D721Med (cell line): ENCODE results near the gene ANXA3.

ENCODE experiments used
- DNase-seq: peaks from one replicate; pipeline ENCODE4 v3.0.0; 2011; ENCODE audit warnings: low spot score; ENCODE audit not compliant: insufficient read length
- FAIRE-seq: peaks from 2 replicates; lab custom pipeline; 2011; peaks lifted over from hg19 to GRCh38; lab: Jason Lieb, UNC
- TF ChIP-seq, protein P1 (sequence below): IDR thresholded peaks from 2 replicates; pipeline ENCODE4 v1.5.1; 2012; ENCODE audit warnings: mild to moderate bottlenecking, control low read depth; ENCODE audit not compliant: insufficient read depth; ENCODE audit errors: missing control alignments

ANXA3 gene

DNA sequence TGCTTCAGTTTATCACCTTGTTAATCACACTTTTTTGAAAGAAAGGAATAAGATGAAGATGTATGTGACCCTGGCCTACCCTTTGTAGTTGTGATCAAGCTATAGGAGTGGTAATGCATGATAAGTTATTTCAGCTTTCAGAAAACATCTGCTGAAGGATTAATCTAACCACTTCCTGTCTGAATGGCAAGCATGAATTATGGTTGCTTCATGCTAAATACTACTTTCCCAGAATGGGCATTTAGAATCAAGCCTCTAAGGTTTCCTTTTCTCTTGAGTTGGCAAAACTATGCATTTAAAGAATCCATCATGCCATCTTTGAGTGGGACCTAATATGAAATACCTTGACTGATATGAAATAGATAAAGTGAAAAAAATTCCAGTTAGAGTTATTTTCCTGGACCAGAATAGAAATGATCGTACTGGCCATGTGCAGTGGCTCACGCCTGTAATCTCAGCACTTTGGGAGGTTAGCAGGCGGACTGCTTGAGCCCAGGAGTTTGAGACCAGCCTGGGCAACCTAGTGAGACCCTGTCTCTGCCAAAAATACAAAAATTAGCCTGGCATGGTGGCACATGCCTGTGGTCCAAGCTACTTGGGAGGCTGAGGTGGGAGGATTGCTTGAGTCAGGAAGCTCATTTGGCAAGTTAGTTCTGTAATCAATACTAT, 59.1 kb downstream of the ANXA3 start:
- no peak for DNase-seq
- TF ChIP-seq, protein P1, sequence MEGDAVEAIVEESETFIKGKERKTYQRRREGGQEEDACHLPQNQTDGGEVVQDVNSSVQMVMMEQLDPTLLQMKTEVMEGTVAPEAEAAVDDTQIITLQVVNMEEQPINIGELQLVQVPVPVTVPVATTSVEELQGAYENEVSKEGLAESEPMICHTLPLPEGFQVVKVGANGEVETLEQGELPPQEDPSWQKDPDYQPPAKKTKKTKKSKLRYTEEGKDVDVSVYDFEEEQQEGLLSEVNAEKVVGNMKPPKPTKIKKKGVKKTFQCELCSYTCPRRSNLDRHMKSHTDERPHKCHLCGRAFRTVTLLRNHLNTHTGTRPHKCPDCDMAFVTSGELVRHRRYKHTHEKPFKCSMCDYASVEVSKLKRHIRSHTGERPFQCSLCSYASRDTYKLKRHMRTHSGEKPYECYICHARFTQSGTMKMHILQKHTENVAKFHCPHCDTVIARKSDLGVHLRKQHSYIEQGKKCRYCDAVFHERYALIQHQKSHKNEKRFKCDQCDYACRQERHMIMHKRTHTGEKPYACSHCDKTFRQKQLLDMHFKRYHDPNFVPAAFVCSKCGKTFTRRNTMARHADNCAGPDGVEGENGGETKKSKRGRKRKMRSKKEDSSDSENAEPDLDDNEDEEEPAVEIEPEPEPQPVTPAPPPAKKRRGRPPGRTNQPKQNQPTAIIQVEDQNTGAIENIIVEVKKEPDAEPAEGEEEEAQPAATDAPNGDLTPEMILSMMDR: no peak
- no peak for FAIRE-seq

DNA sequence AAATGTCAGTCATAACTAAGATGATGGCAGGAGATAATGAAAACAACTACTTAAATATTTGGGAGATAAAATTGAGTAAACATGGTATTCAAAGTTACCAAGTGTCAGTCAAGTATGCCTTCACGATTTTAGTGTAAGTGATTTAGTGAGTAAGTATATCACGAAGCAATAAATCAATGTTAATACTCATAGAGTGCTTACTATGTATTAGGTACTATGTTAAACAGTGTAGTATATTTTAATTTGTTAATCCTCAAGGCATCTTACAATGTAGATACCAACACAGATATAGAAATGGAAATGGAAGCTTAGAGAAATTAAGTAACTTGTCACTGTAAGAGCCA, 59.6 kb downstream of the ANXA3 start:
- no peak for DNase-seq
- TF ChIP-seq, protein P1: no peak
- FAIRE-seq: no peak

DNA sequence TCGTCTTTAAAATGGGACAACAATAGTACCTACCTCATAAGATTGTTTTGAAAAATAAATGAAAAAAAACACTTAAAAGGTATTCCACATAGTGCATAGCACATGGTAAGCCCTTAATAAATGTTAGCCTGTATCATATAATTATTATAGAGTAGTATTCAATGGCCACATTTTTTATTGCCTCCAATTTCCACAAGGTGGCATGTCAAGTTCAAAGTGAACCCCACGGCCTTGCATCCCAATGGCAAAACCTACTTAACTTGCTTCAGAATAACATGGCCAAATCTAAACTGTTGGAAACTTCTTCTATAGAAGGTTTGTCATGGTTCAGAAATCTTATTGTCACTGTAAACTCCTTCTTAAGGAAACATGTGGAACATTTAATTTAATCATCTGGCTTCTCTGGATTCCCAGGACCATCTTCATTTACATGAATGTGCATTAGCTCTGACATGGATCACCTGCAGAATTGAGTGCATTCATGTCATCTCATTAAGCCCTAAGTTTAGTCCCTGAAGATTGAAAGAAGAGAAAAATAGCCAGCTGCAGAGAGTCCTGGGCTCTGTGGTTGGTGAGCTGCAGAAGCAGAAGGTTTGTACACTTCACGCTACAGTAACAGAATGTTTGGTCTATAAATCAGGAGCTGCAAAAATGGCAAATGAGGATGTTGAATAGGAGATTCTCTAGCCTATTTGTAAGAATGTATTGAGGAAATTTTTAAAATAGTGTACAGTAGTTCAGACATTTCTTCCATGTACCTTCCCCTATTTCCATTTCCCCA, 61.0 kb downstream of the ANXA3 start:
- TF ChIP-seq, protein P1: peak; percentile 53
- no peak for FAIRE-seq
- no peak for DNase-seq

DNA sequence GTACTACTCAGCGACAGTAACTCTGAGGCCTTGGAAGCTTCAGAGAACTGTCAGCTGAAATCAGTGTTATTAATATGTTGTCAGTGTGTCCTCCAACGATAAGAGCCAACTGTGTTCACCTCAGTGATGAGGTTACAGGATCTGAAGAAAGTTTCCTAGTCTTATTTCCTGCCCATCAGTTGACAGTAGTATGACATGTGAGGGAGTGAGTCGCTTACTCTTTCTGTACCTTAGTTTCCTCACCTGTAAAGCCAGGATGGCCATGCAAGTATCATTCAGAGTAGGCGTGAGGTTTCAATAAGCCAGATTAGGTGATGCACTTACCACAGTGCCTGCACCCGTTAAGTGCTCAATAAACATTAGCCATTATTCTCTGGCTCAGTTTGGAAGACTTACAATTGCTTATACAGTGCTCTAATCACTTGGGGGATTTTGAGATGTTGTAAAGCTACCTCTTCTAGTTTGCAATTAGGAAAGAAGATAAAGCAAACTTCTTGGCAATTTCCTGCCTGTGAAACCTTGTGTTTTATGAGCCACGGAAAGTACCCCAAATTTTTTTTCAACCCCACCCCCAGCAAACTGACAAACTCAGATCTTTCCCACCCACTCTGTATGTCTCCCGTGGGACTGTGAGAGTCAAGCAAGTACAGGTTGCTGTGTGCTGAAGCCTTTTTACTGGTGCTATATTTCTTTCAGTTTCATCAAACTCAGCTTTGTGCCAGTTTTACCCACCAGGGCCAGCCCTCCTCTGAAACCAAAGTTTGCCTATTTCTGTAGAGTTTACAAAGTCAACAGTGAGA, 62.2 kb downstream of the ANXA3 start:
- FAIRE-seq (no peak), DNase-seq (no peak)
- TF ChIP-seq, protein P1: no peak

DNA sequence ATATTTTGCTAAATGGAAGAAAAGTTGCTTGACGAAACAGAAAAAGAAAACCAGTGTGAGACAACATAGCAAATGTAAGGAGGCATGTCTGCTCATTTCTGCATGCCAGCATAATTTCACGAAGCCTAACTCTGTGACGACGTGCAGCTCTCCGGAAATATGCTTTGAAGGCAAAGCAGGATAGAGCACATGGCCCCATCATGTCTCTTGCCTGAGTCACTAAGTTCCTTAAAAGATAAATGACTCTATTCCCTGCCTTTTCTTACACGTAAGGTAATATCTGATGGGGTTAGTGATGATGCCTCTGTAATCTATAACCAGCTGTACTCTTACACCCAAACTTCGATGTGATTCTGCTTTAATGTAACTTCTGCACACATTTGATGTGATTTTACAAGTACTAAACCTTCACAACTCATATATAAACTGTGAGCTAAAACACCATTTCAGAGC, 64.5 kb downstream of the ANXA3 start:
- DNase-seq: no peak

DNA sequence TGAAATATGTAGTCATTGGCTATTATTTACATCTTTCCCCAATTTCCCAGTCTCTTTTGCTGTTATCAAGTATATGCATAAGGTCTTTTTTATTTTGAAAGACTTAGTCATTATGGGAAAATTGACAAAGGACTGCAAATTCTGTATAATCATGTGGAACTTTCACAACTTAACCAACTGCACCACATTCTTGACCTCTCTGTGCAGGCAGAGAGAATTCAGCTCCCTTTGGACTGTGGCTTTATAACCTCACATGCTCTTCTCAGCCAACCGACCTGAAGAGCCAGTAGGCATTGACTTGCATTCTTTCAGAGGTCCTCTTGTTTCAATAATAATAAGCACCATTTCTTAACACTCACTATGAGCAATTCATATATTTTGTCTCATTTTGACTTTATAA, 66.9 kb downstream of the ANXA3 start:
- TF ChIP-seq, protein P1: no peak
- FAIRE-seq: no peak

More for the DNA sequence above, 64.5 kb downstream of the ANXA3 start:
- TF ChIP-seq, protein P1: no peak
- FAIRE-seq: no peak

More for the DNA sequence above, 66.9 kb downstream of the ANXA3 start:
- no peak for DNase-seq
